HG03060 (cell line): Measurements from ENCODE around the gene KCTD7.
A peak's percentile ranks its signal among the peaks of the same experiment; 100 is the strongest.
"Not testable (repeated sequence)": the region's sequence is repeated elsewhere in the genome, so short reads cannot be mapped to it uniquely, and the experiment has no call there.

Experiments used
- ATAC-seq: cut with Tn5 transposase; IDR thresholded peaks from one replicate; pipeline ENCODE4 v1.9.1; 2021; ENCODE audit warnings: low read depth, moderate number of reproducible peaks; ENCODE audit not compliant: unreplicated experiment

KCTD7 gene

DNA sequence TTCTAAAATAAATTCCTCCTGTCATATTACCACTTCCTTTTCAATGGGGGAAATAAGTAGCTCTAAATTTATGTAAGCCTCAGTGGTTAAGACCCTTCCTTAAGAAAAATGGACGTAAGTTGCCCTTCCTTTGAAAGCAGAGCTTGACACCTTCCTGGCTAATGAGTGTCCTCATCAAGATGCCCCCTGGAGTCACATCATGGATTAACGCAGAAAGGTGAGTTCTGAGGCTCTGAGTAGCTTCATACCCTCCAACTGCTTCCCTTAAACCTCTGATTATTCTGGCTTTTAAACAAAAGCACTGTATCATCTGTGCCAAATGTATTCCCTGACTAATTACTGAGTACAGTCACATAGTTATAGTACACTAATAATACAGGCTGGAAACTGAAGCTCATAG is 14.7 kb downstream of the KCTD7 start:
- ATAC-seq: no peak

DNA sequence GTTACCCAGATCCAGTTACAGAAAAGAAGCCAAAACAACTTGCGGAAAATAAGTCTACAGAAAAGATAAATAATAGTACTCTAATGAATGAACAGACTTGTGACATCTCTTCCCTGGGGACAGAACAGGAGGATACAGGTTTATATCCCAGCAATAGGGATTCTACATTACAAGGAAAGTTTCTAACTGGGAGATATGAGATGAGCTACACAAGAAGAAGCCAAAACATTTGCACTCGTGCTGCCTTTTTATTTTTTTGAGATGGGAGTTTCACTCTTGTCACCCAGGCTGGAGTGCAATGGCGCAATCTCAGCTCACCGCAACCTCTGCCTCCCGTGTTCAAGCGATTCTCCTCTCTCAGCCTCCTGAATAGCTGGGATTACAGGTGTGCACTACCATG is 22.3 kb downstream of the KCTD7 start:
- ATAC-seq: not testable (repeated sequence)

GRCh38 chr7:66653719-66654274 is 25.1 kb downstream of the KCTD7 start:
- ATAC-seq: not testable (repeated sequence)

DNA sequence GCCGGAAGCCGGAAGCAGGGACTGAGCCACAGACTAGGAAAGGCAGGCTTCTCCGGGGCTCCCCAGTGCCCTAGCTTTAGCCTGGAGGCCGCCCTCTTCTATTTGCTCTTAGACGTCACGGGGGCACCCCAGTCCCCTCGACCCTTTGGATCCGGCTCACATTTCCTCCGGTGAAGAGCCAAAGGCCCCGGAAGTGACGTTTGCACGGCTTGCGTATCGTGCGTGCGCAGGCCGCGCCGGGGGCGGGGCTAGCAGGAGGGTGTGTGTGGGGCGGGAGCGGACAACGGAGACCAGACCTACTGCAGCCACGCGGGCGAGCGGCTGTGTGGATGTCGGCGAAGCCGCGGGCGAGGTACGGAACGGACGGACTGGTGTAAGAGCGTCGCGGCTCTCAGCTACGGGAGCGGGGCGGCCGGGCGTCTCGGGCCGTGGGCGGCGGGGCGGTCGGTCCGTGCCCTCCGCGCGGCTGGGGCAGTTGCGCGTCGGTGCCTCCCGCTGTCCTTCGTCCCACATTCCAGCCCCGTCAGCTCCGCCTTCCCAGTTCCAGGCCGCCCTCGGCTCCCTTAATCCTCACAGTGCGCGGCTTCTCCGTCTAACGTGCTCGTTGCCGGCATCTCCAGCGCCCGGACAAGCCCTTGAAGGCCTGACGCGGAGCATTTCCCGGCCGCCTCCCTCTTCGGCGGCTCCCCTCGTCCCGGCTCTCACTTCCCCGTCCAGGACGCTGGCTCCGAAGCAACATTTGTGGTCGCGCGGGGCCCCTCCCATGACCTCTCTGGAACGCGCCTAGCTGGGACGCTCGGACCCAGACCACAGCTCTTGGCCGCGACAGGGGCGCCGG is 25.8 kb downstream of the KCTD7 start:
- peak; percentile 88 for ATAC-seq

DNA sequence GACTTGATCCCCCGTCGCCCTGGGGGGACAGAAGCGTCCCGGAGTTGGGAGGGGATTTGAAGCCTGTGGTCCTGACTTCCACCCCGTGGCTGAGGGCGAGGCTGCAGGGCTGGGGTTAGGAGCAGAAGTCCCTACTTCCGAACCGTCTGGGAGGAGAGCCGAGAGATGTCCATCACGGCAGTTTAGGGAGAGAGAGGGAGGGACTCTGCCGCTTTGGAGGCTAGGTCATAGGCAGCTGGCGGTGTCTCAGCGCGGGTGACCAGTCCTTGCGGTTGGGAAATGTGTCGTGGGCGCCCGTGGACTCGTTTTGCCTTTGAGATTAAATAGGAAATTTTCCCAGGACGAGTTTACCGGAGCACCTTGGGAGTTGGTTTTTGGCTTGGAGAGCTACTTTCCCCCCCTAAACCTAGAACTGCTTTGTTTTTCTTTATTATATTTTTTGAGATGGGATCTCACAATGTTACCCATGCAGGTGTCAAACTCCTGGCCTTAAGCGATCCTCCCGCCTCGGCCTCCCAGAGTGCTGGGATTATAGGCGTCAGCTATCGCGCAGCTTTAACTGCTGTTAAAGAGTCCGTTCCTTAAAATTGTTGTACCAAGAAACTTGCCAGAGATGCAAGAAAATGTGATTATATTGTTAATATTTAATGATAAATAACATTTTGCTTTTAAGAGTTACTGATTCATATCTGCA is 26.6 kb downstream of the KCTD7 start:
- ATAC-seq: not testable (repeated sequence)

- ATAC-seq: not testable (repeated sequence)
These were observed 27.3 kb downstream of the KCTD7 start for GRCh38 chr7:66655826-66656485.

DNA sequence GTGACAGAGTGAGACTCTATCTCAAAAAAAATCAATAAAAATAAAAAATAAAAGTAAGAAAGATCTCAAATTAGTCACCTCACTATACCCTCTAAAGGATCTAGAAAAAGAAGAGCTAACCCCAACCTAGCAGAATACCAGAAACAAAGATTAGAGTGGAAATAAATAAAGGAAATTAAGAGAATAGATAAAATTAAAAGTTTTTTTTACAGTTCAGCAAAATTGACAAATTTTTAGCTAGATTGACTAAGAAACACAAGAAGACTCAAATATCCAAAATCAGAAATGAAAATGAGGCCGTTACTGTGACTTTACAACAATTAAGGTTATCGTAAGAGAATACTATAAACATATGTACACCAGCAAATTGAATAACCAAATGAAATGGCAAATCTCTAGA is 29.1 kb downstream of the KCTD7 start:
- ATAC-seq: no peak

DNA sequence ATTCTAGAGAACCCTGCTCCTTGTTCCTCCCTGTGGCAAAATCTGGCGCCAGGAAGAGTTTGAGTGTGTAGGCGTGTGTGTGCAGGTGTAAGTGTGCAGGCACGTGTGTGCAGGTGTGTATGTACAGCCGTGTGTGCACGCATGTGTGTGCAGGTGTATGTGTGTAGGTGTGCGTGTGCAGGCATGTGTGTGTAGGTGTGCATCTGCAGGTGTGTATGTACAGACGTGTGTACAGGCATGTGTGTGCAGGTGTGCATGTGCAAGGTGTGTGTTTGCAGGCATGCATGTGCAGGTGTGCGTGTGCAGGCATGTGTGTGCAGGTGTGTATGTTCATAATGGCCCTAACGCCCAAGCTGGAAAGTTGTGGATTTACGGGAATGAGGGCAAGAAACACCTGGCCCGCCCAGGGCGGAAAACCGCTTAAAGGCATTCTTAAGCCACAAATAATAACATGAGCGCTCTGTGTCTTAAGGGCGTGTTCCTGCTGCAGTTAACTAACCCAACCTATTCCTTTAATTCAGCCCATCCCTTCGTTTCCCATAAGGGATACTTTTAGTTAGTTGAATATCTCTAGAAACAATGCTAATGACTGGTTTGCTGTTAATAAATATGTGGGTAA is 34.1 kb downstream of the KCTD7 start:
- ATAC-seq: no peak

DNA sequence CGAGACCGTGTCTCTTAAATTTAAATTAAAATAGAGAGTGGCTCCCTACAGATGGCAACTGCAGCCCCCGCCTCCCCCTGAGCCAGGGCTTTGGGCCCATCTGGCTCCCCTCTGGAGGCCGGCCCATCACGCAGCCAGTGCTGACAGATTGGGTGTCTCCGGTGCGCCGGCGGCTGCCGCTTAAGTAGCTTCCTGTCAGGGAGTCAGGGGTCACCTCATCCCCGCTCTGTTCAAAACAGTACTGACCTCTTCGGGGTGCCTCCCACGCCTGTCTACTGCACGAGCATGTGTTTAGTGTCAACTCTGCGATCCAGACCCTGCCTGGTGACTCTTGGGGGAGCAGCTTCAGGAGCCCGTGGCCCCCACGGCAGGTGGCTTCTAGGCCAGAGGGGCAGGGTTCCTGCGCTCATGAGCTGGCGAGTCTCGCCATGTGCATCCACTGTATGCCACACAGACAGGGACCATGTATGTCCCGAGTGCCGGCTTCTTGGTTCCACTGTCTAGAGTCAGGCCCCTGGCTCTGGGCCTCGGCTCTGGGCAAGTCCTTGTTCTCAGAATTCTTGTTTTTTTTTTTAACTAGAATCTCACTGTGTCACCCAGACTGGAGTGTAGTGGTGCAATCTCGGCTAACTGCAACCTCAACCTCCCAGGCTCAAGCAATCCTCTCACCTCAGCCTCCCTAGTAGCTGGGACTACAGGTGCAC is 36.1 kb downstream of the KCTD7 start:
- ATAC-seq: no peak

DNA sequence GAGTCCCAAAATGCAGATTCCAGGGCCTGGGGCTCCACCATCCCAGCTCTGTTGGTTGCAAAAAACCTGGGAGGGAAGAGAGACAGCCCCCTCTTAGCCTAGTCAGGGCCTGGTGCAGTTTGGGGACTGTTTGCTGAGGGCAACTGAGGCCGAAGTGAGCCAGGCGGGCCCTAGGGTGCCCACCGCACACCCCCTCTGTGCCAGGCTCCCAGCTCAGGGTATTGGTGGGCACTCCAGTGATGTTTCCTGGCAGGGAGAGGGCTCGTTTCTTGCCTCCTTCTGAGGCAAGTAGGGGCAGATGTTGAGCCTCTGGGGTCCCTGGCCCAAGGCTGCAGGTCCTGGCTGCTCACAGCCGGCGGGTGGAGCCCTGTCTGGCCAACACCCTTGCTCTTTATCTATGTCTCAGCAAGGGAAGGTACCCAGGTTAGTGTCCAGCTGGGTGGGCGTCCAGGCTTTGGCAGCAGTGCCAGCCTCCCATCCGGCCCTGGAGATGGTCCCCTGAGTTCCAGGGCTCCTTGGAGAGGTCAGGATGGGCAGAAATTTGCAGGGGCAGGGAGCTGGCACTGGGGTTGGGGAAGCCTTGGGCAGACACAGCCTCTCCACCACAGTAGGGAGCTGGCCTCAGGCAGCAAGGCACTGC is 37.8 kb downstream of the KCTD7 start:
- ATAC-seq: no peak

DNA sequence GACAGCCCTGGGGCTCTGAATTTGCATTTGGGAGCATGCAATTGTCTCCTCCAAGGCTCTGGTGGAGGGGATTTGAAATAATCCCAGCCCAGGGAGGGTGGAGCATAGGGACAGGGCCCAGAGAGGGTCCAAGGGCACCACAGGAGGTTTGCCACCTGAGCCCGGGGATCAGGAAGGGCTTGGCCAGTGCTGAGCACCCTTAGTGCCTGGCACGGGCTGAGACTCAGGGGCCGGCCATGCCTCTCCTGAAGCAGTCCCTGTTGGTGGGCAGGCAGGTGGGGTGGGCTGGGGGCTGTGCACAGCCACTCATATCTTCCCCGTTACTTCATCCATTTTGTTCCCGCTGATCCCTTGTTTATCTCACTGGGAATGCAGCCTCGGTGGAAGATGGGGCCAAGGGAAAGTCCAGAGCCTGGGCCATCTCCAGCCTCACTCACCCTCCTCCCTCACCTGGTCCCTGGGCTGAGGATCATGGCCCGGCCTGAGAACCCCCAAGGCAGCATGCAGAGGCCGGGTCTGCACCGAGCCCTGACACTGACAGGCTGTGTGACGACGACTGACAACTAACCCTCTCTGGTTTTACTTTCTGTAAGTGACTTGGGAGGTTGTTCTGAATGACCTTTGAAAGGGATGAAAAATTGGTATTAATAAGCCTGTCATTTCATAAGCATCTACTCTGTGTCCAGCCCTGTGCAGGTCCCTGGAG is 38.5 kb downstream of the KCTD7 start:
- ATAC-seq: no peak

DNA sequence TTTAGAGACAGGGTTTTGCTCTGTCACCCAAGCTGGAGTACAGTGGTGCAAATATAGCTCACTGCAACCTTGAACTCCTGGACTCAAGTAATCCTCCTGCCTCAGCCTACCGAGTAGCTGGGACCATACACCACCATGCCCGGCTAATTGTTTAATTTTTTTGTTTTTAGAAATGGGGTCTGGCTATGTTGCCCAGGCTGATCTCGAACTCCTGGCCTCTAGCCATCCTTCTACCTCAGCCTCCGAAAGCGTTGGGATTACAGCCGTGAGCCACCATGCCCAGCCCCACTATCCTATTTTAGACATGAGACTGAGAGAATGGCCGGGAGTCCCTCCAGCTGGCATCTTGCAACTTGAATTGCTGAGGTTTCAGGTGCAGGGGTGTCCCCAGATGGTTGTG is 39.4 kb downstream of the KCTD7 start:
- ATAC-seq: no peak

DNA sequence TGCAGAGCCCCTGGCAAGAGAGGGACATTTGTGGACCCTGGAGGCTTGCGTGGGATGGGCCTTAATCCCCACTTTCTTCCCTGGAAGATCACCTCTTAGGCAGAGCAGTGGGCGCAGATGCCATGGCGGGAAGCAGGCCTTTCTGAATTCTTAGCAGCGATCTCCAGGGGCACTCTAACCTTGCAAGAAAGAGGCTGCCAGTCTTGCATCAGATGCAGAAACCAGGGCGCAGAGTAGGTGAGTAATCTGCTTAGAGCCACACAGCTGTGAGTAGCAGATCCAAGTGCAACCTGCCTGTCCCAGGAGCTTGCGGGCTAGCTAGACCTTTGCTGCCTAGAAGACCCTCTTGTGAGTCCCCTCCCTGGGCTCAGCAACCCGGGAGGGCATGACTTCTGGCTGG is 40.0 kb downstream of the KCTD7 start:
- ATAC-seq: no peak

GRCh38 chr7:66669088-66669487 is 40.4 kb downstream of the KCTD7 start:
- ATAC-seq: no peak

- no peak for ATAC-seq
These were observed 40.8 kb downstream of the KCTD7 start for GRCh38 chr7:66669496-66669895.

GRCh38 chr7:66671034-66671433 is 42.4 kb downstream of the KCTD7 start:
- no peak for ATAC-seq

GRCh38 chr7:66671486-66671885 is 42.8 kb downstream of the KCTD7 start:
- not testable (repeated sequence) for ATAC-seq

DNA sequence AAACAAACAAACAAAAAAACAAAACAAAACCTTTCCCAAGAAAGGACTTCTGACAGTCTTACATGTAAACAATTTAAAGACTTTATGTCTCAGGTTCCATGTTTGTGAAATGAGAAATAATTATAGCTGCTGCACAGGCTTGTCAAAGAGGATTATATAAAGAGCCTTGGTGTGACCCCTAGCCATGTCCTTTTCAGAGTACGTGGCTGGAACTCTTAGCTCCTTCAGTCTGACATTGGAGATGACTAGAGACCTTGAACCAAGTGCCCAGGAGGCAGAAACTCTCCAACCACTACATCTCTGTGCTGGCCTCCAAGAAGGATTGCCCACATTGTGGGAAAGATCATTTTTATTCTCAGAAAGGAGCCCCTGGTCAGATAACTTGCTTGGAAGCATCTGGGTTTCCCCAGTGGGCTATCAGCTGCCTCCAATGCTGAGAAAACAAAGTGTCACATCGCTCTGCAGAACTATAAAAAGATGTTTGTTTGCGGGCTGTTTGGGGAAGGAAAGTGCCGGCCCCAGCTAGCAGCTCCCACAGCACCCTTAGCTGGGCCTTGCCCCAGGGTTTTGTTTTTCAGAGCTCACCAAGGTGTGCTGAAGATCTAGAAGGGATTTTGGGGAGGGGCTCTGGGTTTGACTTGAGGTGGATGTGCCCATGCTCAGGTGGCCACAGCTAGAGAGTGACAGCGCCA is 43.9 kb downstream of the KCTD7 start:
- ATAC-seq: not testable (repeated sequence)
